GM19025 (cell line): Measurements from ENCODE around the gene PLEK.
"Not testable (repeated sequence)": the region's sequence is repeated elsewhere in the genome, so short reads cannot be mapped to it uniquely, and the experiment has no call there.

ENCODE experiments used
- ATAC-seq: cut with Tn5 transposase; IDR thresholded peaks from one replicate; pipeline ENCODE4 v1.9.1; 2021; ENCODE audit warnings: mild to moderate bottlenecking, low read depth, moderate library complexity; ENCODE audit not compliant: unreplicated experiment

PLEK gene

DNA sequence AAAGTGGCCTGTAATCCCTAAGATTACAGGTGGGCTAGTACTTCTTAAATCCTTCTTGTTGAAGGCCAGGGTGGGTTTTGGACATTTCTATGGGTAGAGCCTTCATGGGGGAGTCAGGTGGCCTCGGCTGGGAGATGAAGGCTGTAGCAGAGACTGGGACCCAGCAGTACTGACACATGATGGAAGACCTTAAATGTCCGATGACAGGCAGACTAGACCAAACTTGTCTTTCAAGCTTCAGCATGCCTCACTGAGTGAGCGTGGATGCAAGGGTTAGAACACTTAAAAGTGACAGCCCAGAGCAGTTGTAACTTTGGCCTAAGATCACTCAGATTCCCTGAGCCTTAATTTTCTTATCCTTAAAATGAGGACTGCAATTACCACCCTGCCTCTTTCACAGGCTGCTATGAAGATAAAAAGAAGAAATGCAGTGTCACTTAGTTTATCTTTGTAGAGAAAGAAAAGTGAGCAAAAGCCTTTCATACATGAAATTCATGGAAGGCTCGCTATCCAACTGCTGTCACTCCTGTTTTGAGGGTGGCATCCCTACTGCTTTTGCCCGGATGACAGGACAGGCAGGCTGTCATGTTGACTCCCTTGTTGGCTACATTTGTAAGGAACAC lies 19.5 kb downstream of the PLEK start:
- ATAC-seq, result no peak

GRCh38 chr2:68385220-68385906 lies 20.3 kb downstream of the PLEK start:
- ATAC-seq, result peak; percentile 39

DNA sequence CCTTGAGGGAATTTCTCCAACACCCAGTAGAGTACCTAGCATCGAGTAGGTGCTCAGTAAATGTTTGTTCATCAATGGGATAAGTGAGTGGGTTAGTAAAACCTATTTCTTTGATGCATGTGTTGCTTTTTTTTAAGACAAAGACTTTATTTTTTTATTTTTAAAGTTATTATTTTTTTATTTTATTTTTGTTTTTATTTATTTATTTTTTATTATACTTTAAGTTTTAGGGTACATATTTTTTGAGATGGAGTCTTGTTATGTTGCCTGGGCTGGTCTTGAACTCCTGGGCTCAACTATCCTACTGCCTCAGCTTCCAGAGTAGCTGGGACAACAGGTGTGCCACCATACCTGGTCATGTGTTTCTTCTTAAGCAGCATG lies 20.8 kb downstream of the PLEK start:
- no peak for ATAC-seq

DNA sequence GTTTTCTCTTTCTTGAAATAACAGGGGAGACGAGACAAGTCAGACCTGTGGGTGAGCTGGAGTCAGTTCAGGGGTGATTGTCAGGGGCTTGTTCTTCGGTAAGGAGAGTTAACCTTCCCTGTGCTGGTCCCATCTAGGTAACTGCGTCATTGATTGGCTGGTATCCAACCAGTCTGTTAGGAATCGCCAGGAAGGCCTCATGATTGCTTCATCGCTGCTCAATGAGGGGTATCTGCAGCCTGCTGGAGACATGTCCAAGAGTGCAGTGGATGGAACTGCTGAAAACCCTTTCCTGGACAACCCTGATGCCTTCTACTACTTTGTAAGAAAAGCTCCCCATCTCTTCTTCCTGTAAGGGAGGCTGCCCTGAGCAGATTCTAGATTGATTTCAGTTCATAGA lies 21.3 kb downstream of the PLEK start:
- no peak for ATAC-seq

- peak; percentile 44 for ATAC-seq
Observed at GRCh38 chr2:68387408-68388350, 22.6 kb downstream of the PLEK start.

- ATAC-seq, result peak; percentile 24
Observed at GRCh38 chr2:68388358-68388757, 23.3 kb downstream of the PLEK start.

DNA sequence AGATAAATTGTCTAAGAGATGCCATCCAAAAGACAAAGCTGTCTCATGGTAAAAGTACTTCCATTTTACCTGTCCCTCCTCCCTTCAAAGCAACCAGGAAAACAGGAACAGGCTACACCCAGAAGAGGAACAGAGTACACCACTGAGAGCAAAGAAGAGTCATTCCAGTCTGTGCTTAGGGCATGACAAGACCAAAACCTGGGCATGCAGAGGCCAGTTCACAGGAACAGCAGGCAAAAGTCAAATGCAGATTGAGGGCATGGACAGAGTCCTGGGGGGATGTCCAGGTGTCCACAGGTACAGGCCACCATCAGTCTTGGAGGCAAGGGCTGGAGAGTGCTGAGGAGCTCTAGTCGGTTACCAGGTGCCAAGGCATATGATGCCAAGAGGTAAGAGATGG lies 23.7 kb downstream of the PLEK start:
- no peak for ATAC-seq

- no peak for ATAC-seq
Observed at GRCh38 chr2:68390114-68390513, 25.0 kb downstream of the PLEK start.

DNA sequence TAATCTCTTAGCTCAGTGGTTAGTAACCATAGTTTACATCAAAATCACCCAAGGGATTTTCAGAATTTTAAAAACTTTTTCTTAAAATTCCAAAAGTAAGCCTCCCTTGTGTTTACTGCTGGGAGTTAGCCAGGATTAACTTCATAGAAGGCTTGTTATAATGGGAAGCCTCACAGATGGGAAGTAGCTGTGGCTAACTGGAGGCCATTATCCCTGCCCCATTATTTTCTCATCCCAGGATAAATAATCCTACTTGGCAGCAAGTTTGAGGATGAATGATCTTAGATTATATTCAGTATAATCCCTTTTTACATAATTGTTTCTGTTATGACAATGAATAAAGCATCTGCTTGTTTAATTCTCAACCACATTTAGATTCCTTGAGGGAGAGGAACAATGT lies 25.5 kb downstream of the PLEK start:
- ATAC-seq, result no peak

DNA sequence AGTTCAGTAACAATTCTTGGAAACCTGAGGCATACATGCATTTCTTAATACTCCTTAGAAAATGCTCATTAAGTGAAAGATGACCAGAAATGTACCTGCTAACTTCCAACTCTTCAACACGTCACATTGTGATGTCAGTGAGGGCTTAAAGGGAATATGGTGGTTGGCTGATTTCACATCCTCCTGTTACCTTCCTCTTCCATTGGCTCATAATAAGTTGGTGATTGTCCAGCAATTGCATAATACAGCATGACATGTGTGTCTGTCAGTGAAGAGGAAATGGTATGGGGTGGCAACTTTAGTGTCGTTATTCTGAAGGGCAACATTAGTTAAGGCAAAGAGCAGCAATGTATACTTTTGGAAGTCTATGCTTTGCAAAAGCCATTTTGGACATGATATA lies 26.0 kb downstream of the PLEK start:
- ATAC-seq, result no peak

DNA sequence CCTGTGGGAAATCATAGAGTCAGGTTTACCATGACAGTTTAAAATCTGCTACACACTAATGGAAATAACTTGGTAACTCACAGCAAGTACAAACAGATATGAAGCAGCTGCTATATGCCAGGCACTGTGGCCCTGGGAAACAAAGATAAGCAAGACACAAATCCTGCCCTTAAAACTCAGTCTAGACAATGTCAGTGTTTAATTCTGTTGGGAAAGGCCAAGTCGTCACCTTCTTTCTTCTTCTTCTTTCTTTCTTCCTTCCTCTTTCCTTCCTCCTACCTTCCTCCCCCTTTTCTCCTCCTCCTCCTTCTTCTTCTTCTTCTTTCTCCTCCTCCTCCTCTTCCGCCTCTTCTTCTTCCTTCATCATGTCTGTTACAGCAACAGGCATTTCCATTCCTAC lies 26.8 kb downstream of the PLEK start:
- no peak for ATAC-seq

- ATAC-seq, result no peak
Observed at GRCh38 chr2:68396093-68396492, 31.0 kb downstream of the PLEK start.

DNA sequence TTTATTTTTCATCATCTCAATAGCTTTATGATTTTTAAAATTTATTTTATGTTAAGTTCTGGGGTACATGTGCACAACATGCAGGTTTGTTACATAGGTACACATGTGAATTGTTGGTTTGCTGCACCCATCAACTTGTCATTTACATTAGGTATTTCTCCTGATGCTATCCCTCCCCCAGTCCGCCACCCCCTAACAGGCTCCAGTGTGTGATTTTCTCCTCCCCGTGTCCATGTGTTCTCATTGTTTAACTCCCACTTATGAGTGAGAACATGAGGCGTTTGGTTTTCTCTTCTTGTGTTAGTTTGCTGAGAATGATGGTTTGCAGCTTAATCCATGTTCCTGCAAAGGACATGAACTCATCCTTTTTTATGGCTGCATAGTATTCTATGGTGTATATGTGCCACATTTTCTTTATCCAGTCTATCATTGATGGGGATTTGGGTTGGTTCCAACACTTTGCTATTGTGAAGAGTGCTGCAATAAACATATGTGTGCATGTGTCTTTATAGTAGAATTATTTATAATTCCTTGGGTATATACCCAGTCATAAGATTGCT lies 32.7 kb downstream of the PLEK start:
- not testable (repeated sequence) for ATAC-seq

DNA sequence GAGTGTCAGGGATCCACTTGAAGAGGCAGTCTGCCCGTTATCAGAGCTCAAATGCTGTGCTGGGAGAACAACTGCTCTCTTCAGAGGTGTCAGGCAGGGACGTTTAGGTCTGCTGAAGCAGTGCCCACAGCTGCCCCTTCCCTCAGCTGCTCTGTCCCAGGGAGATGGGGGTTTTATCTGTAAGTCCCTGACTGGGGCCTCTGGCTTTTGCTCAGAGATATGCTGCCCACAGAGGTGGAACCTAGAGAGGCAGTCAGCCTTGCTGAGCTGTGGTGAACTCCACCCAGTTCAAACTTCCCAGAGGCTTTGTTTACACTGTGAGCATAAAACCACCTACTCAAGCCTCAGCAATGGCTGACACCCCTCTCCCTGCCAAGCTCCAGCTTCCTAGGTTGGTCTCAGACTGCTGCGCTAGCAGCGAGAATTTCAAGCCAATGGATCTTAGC lies 38.1 kb downstream of the PLEK start:
- ATAC-seq, result peak; percentile 53

GRCh38 chr2:68404164-68404563 lies 39.1 kb downstream of the PLEK start:
- peak; percentile 54 for ATAC-seq

DNA sequence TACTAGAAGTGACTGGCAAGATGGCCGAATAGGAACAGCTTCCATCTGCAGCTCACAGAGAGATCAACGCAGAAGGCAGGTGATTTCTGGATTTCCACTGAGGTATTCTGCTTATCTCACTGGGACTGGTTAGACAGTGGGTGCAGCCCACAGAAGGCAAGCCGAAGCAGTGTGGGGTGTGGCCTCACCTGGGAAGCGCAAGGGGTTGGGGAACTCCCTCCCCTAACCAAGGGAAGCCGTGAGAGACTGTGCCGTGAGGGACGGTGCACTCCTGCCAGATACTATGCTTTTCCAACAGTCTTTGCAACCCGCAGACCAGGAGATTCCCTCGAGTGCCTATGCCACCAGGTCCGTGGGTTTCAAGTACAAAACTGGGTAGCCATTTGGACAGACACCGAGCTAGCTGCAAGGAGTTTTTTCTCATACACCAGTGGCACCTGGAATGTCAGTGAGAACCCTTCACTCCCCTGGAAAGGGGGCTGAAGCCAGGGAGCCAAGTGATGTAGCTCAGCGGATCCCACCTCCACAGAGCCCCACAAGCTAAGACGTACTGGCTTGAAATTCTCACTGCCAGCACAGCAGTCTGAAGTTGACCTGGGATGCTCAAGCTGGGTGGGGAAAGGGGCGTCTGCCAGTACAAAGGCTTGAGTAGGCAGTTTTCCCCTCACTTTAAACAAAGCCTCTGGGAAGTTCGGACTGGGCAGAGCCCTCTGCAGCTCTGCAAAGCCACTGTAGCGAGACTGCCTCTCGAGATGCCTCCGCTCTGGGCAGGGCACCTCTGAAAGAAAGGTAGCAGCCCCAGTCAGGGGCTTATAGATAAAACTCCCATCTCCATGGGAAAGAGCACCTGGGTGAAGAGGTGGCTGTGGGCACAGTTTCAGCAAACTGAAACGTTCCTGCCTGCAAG lies 40.1 kb downstream of the PLEK start:
- no peak for ATAC-seq

DNA sequence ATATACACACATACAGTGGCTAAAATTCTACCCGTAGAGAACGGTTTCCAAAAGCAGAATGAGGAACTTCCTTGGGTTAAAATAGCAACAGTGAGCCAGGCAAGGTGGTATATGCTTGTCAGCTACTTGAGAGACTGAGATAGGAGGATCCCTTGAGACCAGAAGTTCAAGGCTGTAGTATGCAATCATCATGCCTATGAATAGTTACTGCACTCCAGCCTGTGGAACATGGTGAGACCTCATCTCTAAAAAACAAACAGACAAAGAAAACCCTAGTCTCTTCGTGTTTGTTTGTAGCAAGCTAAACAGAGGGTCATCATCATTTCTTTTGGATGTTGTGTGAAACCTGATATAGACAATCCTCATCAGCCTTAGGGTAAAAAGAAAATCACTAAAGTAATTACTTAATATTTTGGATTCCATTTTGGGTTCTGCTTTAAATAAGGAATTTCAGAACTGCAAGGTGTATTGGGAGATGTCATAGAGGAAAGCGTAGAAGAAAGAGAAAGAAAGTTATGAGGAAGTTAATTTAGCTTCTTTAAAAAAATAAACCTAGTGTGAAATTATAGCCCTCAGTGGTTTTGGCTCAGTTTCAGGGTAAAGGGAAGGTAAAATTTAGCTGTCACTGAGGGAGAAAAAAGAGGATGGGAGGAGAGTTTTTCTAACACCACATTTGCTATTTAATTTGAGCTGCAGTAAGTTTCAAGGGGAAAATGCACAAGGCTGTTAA lies 46.5 kb downstream of the PLEK start:
- ATAC-seq, result peak; percentile 86

DNA sequence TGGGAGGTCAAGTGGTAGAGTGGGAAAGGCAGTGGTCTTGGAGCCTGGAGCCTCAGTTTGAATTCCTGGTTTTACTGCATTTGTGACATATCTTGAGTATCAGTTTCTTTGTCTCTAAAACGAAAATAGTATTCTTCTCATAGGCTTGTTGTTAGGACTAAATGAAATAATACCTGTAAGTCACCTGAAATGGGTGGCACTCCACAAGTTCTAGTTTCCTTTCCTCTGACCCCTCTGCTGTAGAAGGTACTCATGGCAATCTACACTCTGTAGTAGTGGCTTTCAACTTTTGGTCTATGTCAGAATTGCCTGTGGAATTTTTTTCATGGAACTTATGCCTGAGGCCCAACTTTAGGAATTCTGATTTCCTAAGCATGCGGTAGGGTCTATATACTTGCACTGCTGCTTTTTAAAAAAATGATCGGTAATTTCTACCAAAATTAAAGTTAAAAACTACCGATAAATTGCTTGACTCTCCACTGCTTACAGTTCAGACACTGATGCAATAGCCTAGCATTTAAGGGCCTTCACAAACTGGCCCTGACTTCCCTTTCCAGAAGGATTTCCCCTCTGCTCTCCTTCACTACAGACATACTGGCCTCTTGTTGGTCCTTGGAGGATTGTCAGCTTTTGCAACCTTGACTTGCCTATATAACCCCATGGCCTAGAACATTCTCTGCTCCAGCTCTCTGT lies 47.2 kb downstream of the PLEK start:
- ATAC-seq, result peak; percentile 28

DNA sequence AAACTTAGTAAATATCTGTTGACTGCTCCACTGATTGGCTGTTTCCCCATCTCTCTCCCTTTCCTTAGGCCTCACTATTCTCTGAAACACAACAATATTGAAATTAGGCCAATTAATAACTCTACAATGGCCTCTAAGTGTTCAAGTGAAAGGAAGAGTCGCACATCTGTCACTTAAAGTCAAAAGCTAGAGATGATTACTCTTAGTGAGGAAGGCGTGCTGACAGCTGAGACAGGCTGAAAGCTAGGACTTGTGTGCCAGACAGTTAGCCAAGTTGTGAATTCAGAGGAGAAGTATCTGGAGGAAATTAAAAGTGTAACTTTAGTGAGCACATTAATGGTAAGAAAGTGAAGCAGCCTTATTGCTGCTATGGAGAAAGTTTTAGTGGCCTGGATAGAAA lies 48.4 kb downstream of the PLEK start:
- ATAC-seq, result no peak
